GM18868 (cell line): Measurements from ENCODE around the gene MYADML2.

ENCODE experiments used
- ATAC-seq: cut with Tn5 transposase; IDR thresholded peaks from one replicate; pipeline ENCODE4 v1.9.1; 2021; ENCODE audit warnings: mild to moderate bottlenecking, moderate library complexity; ENCODE audit not compliant: unreplicated experiment

Gene MYADML2

GRCh38 chr17:81901167-81902022 lies 45.6 kb downstream of the MYADML2 start:
- no peak for ATAC-seq

- ATAC-seq = no peak
Observed at GRCh38 chr17:81900181-81900820, 46.7 kb downstream of the MYADML2 start.

GRCh38 chr17:81899514-81900166 lies 47.4 kb downstream of the MYADML2 start:
- no peak for ATAC-seq

- ATAC-seq = no peak
Observed at GRCh38 chr17:81898885-81899284, 48.1 kb downstream of the MYADML2 start.

GRCh38 chr17:81898029-81898866 lies 48.8 kb downstream of the MYADML2 start:
- no peak for ATAC-seq

- no peak for ATAC-seq
Observed at GRCh38 chr17:81895400-81895799, 51.6 kb downstream of the MYADML2 start.

GRCh38 chr17:81891303-81891552 lies 55.8 kb downstream of the MYADML2 start:
- no peak for ATAC-seq

- ATAC-seq = no peak
Observed at GRCh38 chr17:81890447-81891302, 56.4 kb downstream of the MYADML2 start.
